Progenitor cell of endocrine pancreas (in vitro differentiated cells): ENCODE data around the gene MARCHF3. TPM values are rescaled to one million over a fixed set of nuclear protein-coding genes. Genes with fewer than 3 reads are reported as not detected.

ENCODE experiments used
- DNase-seq: peaks from one replicate; pipeline ENCODE4 v3.0.0; 2021; ENCODE audit warnings: low spot score; ENCODE audit not compliant: unreplicated experiment
- H3K27ac Mint-ChIP-seq: 2 replicates; pipeline ENCODE4 v1.8.0; 2021; ENCODE audit warnings: mild to moderate bottlenecking, moderate library complexity, mixed read lengths
- H3K27me3 Mint-ChIP-seq: 2 replicates; pipeline ENCODE4 v1.8.0; 2021; ENCODE audit warnings: mixed read lengths
- H3K36me3 Mint-ChIP-seq: 2 replicates; pipeline ENCODE4 v1.8.0; 2022; ENCODE audit warnings: mixed read lengths; ENCODE audit not compliant: insufficient read depth
- H3K4me1 Mint-ChIP-seq: 2 replicates; pipeline ENCODE4 v1.8.0; 2021; ENCODE audit warnings: low read depth, mixed read lengths
- H3K4me3 Mint-ChIP-seq: 2 replicates; pipeline ENCODE4 v1.8.0; 2021; ENCODE audit warnings: low read depth, mild to moderate bottlenecking, moderate library complexity, mixed read lengths
- H3K9me3 Mint-ChIP-seq: 2 replicates; pipeline ENCODE4 v1.8.0; 2021; ENCODE audit warnings: low read depth, mixed read lengths
- total RNA-seq: library from RNA; stranded (reverse); gene quantifications from 2 replicates; pipeline ENCODE4 v1.2.1, GENCODE V29; 2021
- TF ChIP-seq, protein P1 (sequence below): fragments of 200-600 bp; sonication (generic); IDR thresholded peaks from one replicate; pipeline ENCODE4 v1.5.0; 2021; ENCODE audit warnings: antibody characterized with exemption, mild to moderate bottlenecking; ENCODE audit not compliant: unreplicated experiment

The MARCHF3 gene
- total RNA-seq, 1 donor from 2014 or later = 11.6 TPM

DNA sequence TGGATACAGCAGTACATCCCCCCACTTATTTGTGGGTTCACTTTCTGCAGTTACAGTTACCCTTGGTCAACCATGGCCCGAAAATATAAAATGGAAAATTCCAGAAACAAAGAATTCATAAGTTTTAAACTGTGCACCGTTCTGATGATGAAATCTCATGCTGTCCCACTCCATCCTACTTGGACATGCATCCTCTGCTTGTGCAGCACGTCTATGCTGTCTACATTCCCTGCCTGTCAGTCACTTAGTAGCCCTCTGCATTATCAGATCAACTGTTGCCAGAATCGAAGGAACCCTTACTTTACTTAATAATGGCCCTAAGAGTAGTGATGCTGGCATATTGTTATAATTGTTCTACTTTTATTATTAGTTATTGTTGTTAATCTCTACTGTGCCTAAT is 14.6 kb downstream of the MARCHF3 start:
- H3K4me3 Mint-ChIP-seq = no peak overlapping the region
- H3K4me1 Mint-ChIP-seq = no peaks in the 10 kb centered on the region
- peaks cover 1% of the 10 kb centered on the region for H3K36me3 Mint-ChIP-seq
- H3K27ac Mint-ChIP-seq = no peak overlapping the region
- no peak for DNase-seq
- no peaks in the 10 kb centered on the region for H3K27me3 Mint-ChIP-seq
- no peaks in the 10 kb centered on the region for H3K9me3 Mint-ChIP-seq
- TF ChIP-seq, protein P1, sequence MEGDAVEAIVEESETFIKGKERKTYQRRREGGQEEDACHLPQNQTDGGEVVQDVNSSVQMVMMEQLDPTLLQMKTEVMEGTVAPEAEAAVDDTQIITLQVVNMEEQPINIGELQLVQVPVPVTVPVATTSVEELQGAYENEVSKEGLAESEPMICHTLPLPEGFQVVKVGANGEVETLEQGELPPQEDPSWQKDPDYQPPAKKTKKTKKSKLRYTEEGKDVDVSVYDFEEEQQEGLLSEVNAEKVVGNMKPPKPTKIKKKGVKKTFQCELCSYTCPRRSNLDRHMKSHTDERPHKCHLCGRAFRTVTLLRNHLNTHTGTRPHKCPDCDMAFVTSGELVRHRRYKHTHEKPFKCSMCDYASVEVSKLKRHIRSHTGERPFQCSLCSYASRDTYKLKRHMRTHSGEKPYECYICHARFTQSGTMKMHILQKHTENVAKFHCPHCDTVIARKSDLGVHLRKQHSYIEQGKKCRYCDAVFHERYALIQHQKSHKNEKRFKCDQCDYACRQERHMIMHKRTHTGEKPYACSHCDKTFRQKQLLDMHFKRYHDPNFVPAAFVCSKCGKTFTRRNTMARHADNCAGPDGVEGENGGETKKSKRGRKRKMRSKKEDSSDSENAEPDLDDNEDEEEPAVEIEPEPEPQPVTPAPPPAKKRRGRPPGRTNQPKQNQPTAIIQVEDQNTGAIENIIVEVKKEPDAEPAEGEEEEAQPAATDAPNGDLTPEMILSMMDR = no peak

DNA sequence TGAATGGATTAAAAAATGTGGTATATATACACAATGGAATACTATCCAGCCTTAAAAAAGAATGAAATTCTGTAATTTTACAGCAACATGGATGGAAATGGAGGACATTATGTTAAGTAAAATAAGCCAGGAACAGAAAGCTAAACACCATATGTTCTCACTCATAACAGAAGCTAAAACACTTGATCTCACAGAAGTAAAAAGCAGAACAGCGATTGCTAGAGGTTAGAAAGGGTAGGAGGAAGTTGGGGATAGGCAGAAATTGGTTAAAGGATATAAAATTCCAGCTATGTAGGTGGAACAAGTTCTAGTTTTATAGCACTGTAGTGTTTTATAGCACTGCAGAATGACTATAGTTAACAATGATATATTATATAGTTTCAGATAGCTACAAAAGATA is 15.8 kb downstream of the MARCHF3 start:
- Mint-ChIP-seq H3K4me3 (no peak overlapping the region), H3K36me3 (peaks cover 1% of the 10 kb centered on the region)

DNA sequence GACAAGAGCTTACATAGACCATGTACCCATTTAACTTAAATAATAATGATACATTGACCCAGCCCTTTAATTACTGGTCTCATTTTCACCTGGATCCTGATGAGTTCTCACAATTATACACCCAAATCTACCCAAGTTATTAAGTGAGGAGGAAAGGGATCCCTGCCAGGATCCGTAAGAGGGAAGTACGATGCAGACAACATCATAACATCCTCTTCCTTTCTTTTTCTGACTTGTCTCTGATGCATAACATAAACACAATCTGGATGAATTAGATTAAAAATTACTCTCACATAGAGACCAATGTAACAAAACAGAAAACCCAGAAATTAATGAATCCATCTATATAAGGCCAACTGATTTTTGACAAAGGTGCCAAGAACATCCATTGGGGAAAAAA is 17.0 kb downstream of the MARCHF3 start:
- Mint-ChIP-seq H3K9me3 (peaks cover 4% of the 10 kb centered on the region), H3K4me1 (no peaks in the 10 kb centered on the region), H3K36me3 (peaks cover 1% of the 10 kb centered on the region), H3K4me3 (no peak overlapping the region), H3K27ac (no peak overlapping the region), H3K27me3 (no peaks in the 10 kb centered on the region)
- no peak for DNase-seq
- TF ChIP-seq, protein P1 = no peak

More for the DNA sequence above, 15.8 kb downstream of the MARCHF3 start:
- H3K9me3 Mint-ChIP-seq = peaks cover 4% of the 10 kb centered on the region
- no peaks in the 10 kb centered on the region for H3K27me3 Mint-ChIP-seq
- TF ChIP-seq, protein P1 = no peak
- H3K4me1 Mint-ChIP-seq = no peaks in the 10 kb centered on the region
- H3K27ac Mint-ChIP-seq = no peak overlapping the region
- no peak for DNase-seq

DNA sequence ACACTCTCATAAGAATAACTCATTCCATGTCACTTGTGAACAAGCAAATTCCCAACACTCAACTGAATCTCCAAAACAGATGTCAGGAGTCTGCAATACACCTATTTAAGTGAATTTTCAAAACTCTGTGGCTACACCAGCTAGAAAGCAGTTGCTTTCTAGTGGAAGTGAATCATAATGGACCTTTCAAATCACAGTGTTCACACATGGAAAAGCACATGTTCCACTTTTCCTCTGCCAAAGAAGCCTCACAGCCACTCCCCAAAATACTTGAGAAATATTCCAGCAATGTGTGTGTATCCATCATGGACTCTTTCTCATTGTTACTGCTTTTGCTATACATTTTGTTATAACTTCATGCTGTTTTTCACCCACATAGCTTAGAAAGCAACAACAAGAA is 17.4 kb downstream of the MARCHF3 start:
- Mint-ChIP-seq H3K4me1 (no peaks in the 10 kb centered on the region), H3K27ac (no peak overlapping the region), H3K36me3 (peaks cover 1% of the 10 kb centered on the region), H3K4me3 (no peak overlapping the region), H3K27me3 (no peaks in the 10 kb centered on the region), H3K9me3 (peaks cover 4% of the 10 kb centered on the region)
- DNase-seq = no peak
- TF ChIP-seq, protein P1 = no peak

GRCh38 chr5:127011961-127012644 is 18.3 kb downstream of the MARCHF3 start:
- Mint-ChIP-seq H3K27ac (no peak overlapping the region), H3K36me3 (peaks cover 1% of the 10 kb centered on the region), H3K27me3 (no peaks in the 10 kb centered on the region), H3K9me3 (peaks cover 4% of the 10 kb centered on the region), H3K4me1 (no peaks in the 10 kb centered on the region), H3K4me3 (no peak overlapping the region)
- TF ChIP-seq, protein P1 = no peak
- no peak for DNase-seq
